Activated CD4-positive, alpha-beta memory T cell treated with anti-CD3 and anti-CD28 coated beads for 36 hours (primary cell): ENCODE measurements around the gene MYBPH. TPM values are rescaled to one million over a fixed set of nuclear protein-coding genes. Genes with fewer than 3 reads are reported as not detected.
A peak's percentile ranks its signal among the peaks of the same experiment; 100 is the strongest.

Experiments used
- CTCF ChIA-PET: fragments of 350-600 bp; sonication (Branson Sonifier 250); formaldehyde crosslinking; loops from one replicate; lab custom pipeline; 2021; ENCODE audit warnings: antibody characterized with exemption, inconsistent platforms; lab: Charles Lee
- POLR2A ChIA-PET: fragments of 350-600 bp; sonication (Branson Sonifier 250); formaldehyde crosslinking; loops from one replicate; lab custom pipeline; 2021; ENCODE audit warnings: antibody characterized with exemption; lab: Charles Lee
- DNase-seq: peaks from one replicate; pipeline ENCODE4 v3.0.0-alpha.2; 2020
- H3K27ac Mint-ChIP-seq: one replicate; pipeline ENCODE4 v1.8.0; 2021; ENCODE audit warnings: mixed read lengths
- H3K27me3 Mint-ChIP-seq: one replicate; pipeline ENCODE4 v1.8.0; 2021; ENCODE audit warnings: mixed read lengths
- H3K36me3 Mint-ChIP-seq: one replicate; pipeline ENCODE4 v1.8.0; 2021; ENCODE audit warnings: mixed read lengths
- H3K4me1 Mint-ChIP-seq: one replicate; pipeline ENCODE4 v1.8.0; 2021; ENCODE audit warnings: low read depth, mixed read lengths
- H3K4me3 Mint-ChIP-seq: one replicate; pipeline ENCODE4 v1.8.0; 2021; ENCODE audit warnings: mild to moderate bottlenecking, mixed read lengths
- H3K9me3 Mint-ChIP-seq: one replicate; pipeline ENCODE4 v1.8.0; 2021; ENCODE audit warnings: mixed read lengths
- intact Hi-C: fragments of 100-400 bp; cut with micrococcal nuclease; formaldehyde crosslinking; loops from one replicate; pipeline ENCODE4 v1.15.1; 2023
- total RNA-seq, 2 experiments: library from RNA; stranded (reverse); gene quantifications; one replicate each; pipeline ENCODE4 v1.2.3, GENCODE V29; 2021

MYBPH gene, protein sequence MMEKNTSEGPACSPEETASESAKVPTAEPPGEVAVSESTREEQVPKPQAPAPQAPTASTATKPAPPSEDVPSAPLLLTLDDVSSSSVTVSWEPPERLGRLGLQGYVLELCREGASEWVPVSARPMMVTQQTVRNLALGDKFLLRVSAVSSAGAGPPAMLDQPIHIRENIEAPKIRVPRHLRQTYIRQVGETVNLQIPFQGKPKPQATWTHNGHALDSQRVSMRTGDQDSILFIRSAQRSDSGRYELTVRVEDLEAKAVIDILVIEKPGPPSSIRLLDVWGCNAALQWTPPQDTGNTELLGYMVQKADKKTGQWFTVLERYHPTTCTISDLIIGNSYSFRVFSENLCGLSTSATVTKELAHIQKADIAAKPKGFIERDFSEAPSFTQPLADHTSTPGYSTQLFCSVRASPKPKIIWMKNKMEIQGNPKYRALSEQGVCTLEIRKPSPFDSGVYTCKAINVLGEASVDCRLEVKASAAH
- total RNA-seq, result not detected

DNA sequence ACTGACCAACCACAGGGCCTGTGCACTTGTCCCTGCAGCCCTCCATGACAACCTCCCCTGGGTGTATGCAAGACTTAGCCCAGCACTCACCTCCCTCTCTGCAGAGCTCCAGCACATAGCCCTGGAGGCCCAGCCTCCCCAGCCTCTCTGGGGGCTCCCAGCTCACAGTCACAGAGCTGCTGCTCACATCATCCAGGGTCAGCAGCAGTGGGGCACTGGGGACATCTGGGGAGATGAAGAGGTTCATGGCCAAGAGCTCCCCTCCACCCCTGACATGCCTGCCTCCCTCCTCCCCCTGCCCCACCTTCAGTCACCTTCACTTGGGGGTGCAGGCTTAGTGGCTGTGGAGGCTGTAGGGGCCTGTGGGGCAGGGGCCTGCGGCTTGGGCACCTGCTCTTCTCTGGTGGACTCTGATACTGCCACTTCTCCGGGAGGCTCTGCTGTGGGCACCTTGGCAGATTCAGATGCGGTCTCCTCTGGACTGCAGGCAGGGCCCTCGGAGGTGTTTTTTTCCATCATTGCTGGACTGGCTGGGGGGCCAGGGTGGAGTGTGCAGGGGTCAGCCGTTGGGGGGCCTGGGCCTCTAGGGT lies at the start of gene MYBPH:
MYBPH (minus strand) TSS at position 590 of the 590 bp plus-strand sequence; CDS start at position 519, 71 bp downstream.
- Mint-ChIP-seq H3K4me3 (no peak within 1 kb of the TSS), H3K27ac (no peak within 1 kb of the TSS), H3K4me1 (no peaks in the 10 kb centered on the region), H3K27me3 (peaks cover 1% of the 10 kb centered on the region), H3K36me3 (no peaks in the 10 kb centered on the region), H3K9me3 (no peaks in the 10 kb centered on the region)
- CTCF ChIA-PET, result interaction anchor here (0.8 to 2.6 kb wide), 2 partner anchors 42 to 136 kb away, joined by 3 to 14 read pairs; no protein-coding TSS in a partner anchor
- intact Hi-C loops, result no loop called here
- POLR2A ChIA-PET, result no interaction called here
- no peak for DNase-seq

DNA sequence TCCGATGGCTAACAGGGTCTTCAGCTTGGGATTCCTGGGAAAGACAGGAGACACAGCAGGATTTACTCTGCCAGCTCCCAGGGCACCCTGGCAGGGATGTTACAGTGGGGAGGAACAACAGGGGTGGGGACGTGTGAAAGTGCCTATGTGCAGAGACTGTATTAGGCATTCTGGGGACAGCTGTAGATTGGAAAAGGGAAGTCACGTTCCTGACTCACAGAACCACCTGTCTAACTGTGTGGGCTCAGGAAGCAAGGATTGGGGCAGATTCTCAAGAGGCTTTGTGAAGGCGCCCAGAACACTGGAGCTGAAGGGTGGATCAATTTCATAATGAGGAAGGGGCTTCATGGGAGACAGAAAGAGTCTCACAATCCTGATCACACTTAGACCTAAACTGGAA lies 49.4 kb upstream of the MYBPH start:
- intact Hi-C loops, result no loop called here
- H3K27me3 Mint-ChIP-seq, result peaks cover 5% of the 10 kb centered on the region
- no peaks in the 10 kb centered on the region for H3K9me3 Mint-ChIP-seq
- no peaks in the 10 kb centered on the region for H3K36me3 Mint-ChIP-seq
- H3K4me1 Mint-ChIP-seq, result no peaks in the 10 kb centered on the region
- DNase-seq, result no peak
- POLR2A ChIA-PET, result no interaction called here
- no peak overlapping the region for H3K27ac Mint-ChIP-seq
- H3K4me3 Mint-ChIP-seq, result no peak overlapping the region
- CTCF ChIA-PET, result interaction anchor here (1.9 to 2.6 kb wide), 2 partner anchors 10 to 185 kb away, joined by 7 to 10 read pairs; no protein-coding TSS in a partner anchor

DNA sequence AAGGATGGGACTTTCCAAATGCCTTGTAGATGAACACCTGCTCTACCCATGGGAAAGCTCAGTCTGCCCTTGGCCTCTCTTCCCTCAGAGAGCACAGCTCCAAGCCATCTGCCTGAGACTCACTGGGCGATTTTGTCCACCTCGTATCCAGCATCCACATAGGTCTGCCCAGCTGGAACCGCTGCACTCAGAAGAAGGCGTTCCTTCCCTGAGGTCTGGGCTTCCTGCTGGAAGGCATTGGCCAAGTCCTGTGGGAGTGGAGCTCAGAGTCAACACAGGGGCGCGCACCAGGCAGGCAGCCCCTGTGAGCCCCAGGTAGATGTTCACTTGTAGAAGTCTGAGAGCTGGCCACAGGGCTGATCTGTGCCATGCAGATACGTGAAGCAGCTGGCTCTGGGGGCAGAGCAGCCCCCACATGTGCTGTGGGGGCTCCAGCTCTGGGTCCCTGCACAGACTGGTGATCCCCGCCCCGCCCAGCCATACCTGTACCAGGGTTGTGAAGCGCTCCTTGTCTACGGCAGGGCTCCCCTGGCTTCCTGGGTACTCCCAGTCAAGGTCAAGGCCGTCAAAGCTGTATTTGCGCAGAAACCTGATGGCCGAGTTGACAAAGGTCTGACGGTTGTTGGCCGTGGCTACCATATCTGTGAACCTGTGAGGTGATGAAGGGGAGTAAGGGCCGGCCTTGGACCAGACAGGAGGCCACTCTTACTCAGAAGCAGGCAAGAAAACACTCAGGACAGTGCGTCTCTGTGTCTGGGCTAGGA lies 47.6 kb upstream of the MYBPH start:
- no peak overlapping the region for H3K27ac Mint-ChIP-seq
- no peak for DNase-seq
- no peaks in the 10 kb centered on the region for H3K36me3 Mint-ChIP-seq
- peaks cover 5% of the 10 kb centered on the region for H3K27me3 Mint-ChIP-seq
- no peak overlapping the region for H3K4me3 Mint-ChIP-seq
- H3K9me3 Mint-ChIP-seq, result no peaks in the 10 kb centered on the region
- CTCF ChIA-PET, result interaction anchor here (1.2 to 1.9 kb wide), 2 partner anchors 8 to 13 kb away, joined by 3 to 7 read pairs; no protein-coding TSS in a partner anchor
- no peaks in the 10 kb centered on the region for H3K4me1 Mint-ChIP-seq
- intact Hi-C loops, result no loop called here
- POLR2A ChIA-PET, result no interaction called here

DNA sequence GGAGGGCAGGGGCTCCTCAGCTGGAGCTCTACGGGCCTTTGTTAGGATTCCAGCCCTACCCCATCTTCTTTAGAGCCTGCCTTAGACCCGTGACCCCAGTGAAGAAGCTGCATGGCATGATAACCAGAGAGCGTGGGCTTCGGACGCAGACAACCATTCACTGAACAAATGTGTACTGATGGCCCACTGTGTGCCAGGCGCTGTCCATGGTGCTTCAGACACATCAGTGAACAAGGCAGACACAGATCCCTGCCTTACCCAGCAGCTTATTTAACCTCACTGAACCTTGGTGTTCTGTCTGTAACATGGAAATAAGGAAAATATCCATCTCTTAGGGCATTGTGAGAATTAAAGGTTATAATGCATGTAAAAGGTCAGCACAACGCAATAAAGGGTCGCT lies 44.3 kb upstream of the MYBPH start:
- no peaks in the 10 kb centered on the region for H3K36me3 Mint-ChIP-seq
- no peak overlapping the region for H3K4me3 Mint-ChIP-seq
- H3K27me3 Mint-ChIP-seq, result peaks cover 8% of the 10 kb centered on the region
- ChIA-PET POLR2A (no interaction called here), CTCF (interaction anchor here (1.0 to 13.4 kb wide), 2 partner anchors 48 to 181 kb away, joined by 3 to 248 read pairs; no protein-coding TSS in a partner anchor)
- intact Hi-C loops, result loop anchor here (5.0 kb wide), 1 partner anchor 48 kb away; no protein-coding TSS in a partner anchor
- DNase-seq, result no peak
- no peak overlapping the region for H3K27ac Mint-ChIP-seq
- H3K9me3 Mint-ChIP-seq, result no peaks in the 10 kb centered on the region
- H3K4me1 Mint-ChIP-seq, result no peaks in the 10 kb centered on the region

DNA sequence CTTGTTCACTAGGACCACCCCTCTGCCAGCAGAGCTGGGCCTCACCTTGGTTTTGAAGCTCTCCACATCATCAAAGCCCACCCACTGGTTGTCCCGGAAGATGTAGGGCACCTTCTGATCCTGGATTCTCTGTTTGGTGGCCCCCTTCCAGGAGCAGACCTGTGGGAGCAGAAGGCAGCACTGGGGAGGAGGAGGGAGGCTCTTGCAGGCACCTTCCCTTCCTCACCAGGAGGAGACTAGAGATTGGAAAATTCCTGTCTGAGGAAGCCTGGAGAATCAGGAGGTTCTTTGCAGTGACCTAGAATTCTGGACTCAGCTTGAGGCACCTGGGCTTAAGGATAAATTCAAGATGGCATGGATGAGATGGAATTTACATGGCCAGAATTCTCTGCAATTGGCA lies 43.5 kb upstream of the MYBPH start:
- Mint-ChIP-seq H3K4me3 (no peak overlapping the region), H3K27ac (no peak overlapping the region), H3K4me1 (no peaks in the 10 kb centered on the region), H3K36me3 (no peaks in the 10 kb centered on the region), H3K27me3 (peaks cover 8% of the 10 kb centered on the region), H3K9me3 (no peaks in the 10 kb centered on the region)
- ChIA-PET POLR2A (no interaction called here), CTCF (interaction anchor here (13.4 kb wide), 1 partner anchor 180 kb away, joined by 248 read pairs; no protein-coding TSS in a partner anchor)
- intact Hi-C loops, result loop anchor here (5.0 kb wide), 1 partner anchor 47 kb away; no protein-coding TSS in a partner anchor
- DNase-seq, result no peak

DNA sequence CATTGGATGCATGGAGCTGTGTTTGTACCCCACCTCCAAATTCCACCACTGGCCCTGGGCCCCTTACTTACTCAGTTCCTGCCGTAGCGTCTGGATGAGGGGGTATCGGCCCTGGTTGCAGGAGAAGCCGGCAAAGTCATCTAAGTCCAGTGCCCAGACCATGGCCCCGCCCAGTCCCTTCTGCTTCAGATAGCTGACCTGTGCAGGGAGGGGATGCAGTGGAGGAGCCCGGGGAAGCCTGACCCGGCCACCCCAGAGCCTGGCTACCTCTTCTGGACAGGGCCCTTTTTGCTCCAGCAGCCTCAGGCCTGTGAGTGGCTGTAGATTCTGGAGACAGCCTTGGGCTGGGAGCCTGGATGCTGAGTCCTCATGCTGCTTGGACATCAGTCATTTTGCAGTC lies 42.0 kb upstream of the MYBPH start:
- H3K36me3 Mint-ChIP-seq, result no peaks in the 10 kb centered on the region
- POLR2A ChIA-PET, result no interaction called here
- H3K4me1 Mint-ChIP-seq, result no peaks in the 10 kb centered on the region
- no peaks in the 10 kb centered on the region for H3K9me3 Mint-ChIP-seq
- no peak overlapping the region for H3K4me3 Mint-ChIP-seq
- H3K27me3 Mint-ChIP-seq, result peaks cover 8% of the 10 kb centered on the region
- no peak for DNase-seq
- CTCF ChIA-PET, result interaction anchor here (0.9 to 13.4 kb wide), 7 partner anchors 42 to 187 kb away, joined by 3 to 248 read pairs (median 16); partner anchors contain the start of gene MYBPH
- intact Hi-C loops, result loop anchor here (2.0 to 5.0 kb wide), 2 partner anchors 45 to 99 kb away; no protein-coding TSS in a partner anchor
- H3K27ac Mint-ChIP-seq, result no peak overlapping the region

DNA sequence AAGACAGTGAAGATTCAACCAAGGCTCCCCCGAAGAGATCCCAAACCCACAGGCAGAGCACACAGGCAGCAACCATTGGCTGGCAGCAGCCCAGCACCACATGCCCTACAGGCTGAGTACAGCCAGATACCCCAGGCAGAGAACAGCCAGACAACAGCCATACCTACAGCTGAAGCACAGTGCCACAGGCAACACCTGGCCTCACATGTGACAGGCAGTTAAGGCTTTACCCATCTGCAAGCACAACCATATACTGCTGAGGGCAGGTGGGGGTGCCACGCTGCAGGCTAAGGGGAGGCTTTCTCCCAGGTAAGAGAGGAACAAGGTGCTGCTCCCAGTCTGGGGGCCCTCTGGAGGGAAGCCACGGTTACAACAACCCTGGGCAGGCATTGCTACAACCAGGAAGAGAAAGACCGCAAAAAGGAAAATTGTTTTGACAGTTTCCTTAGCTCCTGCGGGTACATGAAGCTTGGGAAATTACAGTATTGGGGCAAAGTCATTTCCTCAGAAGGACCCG lies 41.6 kb upstream of the MYBPH start:
- CTCF ChIA-PET, result interaction anchor here (0.9 to 13.4 kb wide), 11 partner anchors 11 to 271 kb away, joined by 3 to 248 read pairs (median 14); partner anchors contain the start of gene MYBPH

DNA sequence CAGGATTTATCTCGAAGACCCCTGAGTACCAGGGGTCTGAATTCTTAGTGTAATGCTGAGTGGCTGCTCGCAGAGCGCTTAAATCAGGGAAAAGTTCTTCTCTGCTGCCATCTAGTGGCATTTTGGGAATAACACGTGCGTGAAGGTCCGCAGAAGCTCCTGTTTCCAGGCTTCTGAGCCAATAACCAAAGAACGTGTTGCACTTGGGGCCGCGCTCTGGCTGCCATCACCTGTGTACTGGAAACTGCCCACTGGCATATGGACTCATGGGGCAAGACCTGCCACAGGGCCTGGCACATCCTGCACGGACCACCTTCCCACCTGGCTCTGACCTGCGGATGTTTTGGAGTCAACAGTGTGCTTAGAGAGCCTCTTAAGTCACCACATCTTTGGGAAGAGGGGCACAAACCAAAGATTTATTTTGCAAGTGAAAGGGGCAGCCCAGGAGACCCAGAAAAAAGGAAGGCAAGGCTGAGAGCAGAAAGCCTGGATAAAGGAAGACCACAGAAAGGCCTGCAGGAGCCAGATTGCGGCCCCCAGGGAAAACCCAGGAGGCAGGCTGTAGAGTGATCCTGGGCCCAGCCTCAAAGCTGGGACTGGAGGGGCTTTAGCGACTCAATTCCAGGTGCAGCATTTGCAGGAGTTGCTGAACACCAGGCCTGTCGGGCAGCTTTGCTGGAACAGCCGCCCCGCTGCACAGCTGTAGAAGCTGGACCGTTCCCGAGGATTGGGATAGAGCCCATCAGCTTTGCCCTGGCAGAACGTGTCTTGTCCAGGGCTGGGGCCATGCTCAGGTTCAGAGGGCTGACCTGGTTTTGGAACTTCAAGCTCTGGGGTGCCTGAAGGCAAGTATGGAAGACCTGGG lies 40.9 kb upstream of the MYBPH start:
- POLR2A ChIA-PET, result no interaction called here
- intact Hi-C loops, result loop anchor here (1.0 to 5.0 kb wide), 3 partner anchors 44 to 177 kb away; no protein-coding TSS in a partner anchor
- Mint-ChIP-seq H3K4me1 (no peaks in the 10 kb centered on the region), H3K4me3 (no peak overlapping the region), H3K36me3 (no peaks in the 10 kb centered on the region), H3K27me3 (peaks cover 8% of the 10 kb centered on the region), H3K9me3 (no peaks in the 10 kb centered on the region), H3K27ac (no peak overlapping the region)
- CTCF ChIA-PET, result interaction anchor here (0.5 to 13.4 kb wide), 41 partner anchors 8 to 390 kb away, joined by 3 to 248 read pairs (median 4); no protein-coding TSS in a partner anchor
- peak; percentile 56 for DNase-seq

More for the DNA sequence above, 41.6 kb upstream of the MYBPH start:
- H3K36me3 Mint-ChIP-seq, result no peaks in the 10 kb centered on the region
- H3K27ac Mint-ChIP-seq, result no peak overlapping the region
- intact Hi-C loops, result loop anchor here (2.0 to 5.0 kb wide), 2 partner anchors 45 to 98 kb away; no protein-coding TSS in a partner anchor
- no peaks in the 10 kb centered on the region for H3K4me1 Mint-ChIP-seq
- DNase-seq, result no peak
- POLR2A ChIA-PET, result no interaction called here
- H3K9me3 Mint-ChIP-seq, result no peaks in the 10 kb centered on the region
- no peak overlapping the region for H3K4me3 Mint-ChIP-seq
- H3K27me3 Mint-ChIP-seq, result peaks cover 8% of the 10 kb centered on the region

DNA sequence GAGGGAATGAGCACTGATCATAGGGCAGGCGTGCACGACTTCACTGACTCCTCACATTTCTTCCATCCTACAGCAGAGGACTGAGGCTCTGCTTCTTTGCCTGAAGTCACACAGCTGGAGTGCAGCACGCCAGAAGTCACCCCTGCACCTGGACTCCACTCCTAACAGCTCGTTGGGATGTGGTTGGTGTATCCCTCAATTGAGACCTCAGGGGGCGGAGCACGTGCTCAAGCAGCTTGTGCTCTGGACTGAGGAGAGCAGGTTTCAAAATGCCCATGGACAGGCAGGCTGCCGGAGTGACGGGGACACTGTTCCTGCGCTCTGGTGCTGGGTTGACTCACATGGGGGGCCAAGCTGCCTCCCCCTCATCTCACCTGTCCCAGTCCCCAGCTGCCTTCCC lies 39.9 kb upstream of the MYBPH start:
- POLR2A ChIA-PET, result no interaction called here
- intact Hi-C loops, result loop anchor here (5.0 kb wide), 1 partner anchor 43 kb away; no protein-coding TSS in a partner anchor
- H3K27ac Mint-ChIP-seq, result no peak overlapping the region
- no peaks in the 10 kb centered on the region for H3K9me3 Mint-ChIP-seq
- no peaks in the 10 kb centered on the region for H3K4me1 Mint-ChIP-seq
- no peak overlapping the region for H3K4me3 Mint-ChIP-seq
- DNase-seq, result no peak
- no peaks in the 10 kb centered on the region for H3K36me3 Mint-ChIP-seq
- CTCF ChIA-PET, result interaction anchor here (0.8 to 13.4 kb wide), 33 partner anchors 8 to 312 kb away, joined by 3 to 248 read pairs (median 4); no protein-coding TSS in a partner anchor
- H3K27me3 Mint-ChIP-seq, result peaks cover 8% of the 10 kb centered on the region

DNA sequence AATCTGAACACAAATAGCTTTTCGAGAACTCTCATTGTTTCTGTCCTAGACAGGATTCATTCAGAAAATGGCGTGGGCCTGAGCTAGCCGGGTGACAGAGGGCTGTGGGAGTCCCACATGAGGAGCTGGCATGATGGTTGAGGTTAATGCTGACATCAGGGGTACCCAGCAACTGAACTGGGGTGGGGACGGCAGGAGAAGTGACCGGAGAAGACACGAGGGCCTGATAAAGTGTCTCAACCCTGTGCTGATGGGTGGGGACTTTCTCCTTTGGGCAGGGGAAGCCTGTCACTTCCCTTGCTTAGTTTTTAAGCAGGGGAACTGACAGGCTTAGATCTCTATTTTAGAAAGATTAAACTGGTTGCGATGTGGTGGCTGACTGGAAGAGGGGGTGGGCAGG lies 39.2 kb upstream of the MYBPH start:
- intact Hi-C loops, result loop anchor here (5.0 kb wide), 1 partner anchor 43 kb away; no protein-coding TSS in a partner anchor
- CTCF ChIA-PET, result interaction anchor here (0.7 to 13.4 kb wide), 13 partner anchors 9 to 313 kb away, joined by 3 to 248 read pairs (median 12); no protein-coding TSS in a partner anchor
- Mint-ChIP-seq H3K9me3 (no peaks in the 10 kb centered on the region), H3K4me1 (no peaks in the 10 kb centered on the region), H3K4me3 (no peak overlapping the region), H3K27me3 (peaks cover 10% of the 10 kb centered on the region), H3K27ac (no peak overlapping the region), H3K36me3 (no peaks in the 10 kb centered on the region)
- POLR2A ChIA-PET, result interaction anchor here (0.6 kb wide), 1 partner anchor 161 kb away, joined by 6 read pairs; no protein-coding TSS in a partner anchor
- no peak for DNase-seq
